Measurements from ENCODE around the gene CLEC18C.
"Not testable (repeated sequence)": the region's sequence is repeated elsewhere in the genome, so short reads cannot be mapped to it uniquely, and the experiment has no call there.

CLEC18C gene

GRCh38 chr16:70163596-70163995 lies 10.0 kb upstream of the CLEC18C start:
- no peak for TF ChIP-seq CTCF (conservative IDR thresholded peaks at IDR 0.05; ENCODE audit: control insufficient read depth, insufficient read depth, low read depth, low read length)
- H3K4me3 ChIP-seq (ENCODE audit: control insufficient read depth, low read depth, low read length) = no peak overlapping the region
- no peak for DNase-seq (ENCODE audit: low read depth)

GRCh38 chr16:70166688-70167087 lies 6.9 kb upstream of the CLEC18C start:
- not testable (repeated sequence) for DNase-seq (ENCODE audit: low read depth); H3K4me3 ChIP-seq (ENCODE audit: control insufficient read depth, low read depth, low read length)

GRCh38 chr16:70173916-70174315 lies 329 bp downstream of the CLEC18C start:
- not testable (repeated sequence) for DNase-seq (ENCODE audit: low read depth); H3K4me3 ChIP-seq (ENCODE audit: control insufficient read depth, low read depth, low read length)

GRCh38 chr16:70174387-70174932 lies 873 bp downstream of the CLEC18C start:
- H3K4me3 ChIP-seq (ENCODE audit: control insufficient read depth, low read depth, low read length); DNase-seq (ENCODE audit: low read depth): not testable (repeated sequence)

GRCh38 chr16:70187858-70188607 lies 14.4 kb downstream of the CLEC18C start:
- H3K4me3 ChIP-seq (ENCODE audit: control insufficient read depth, low read depth, low read length); DNase-seq (ENCODE audit: low read depth): not testable (repeated sequence)

- not testable (repeated sequence) for DNase-seq (ENCODE audit: low read depth); H3K4me3 ChIP-seq (ENCODE audit: control insufficient read depth, low read depth, low read length)
Measured at GRCh38 chr16:70188608-70188915, 15.0 kb downstream of the CLEC18C start.

- not testable (repeated sequence) for DNase-seq (ENCODE audit: low read depth); H3K4me3 ChIP-seq (ENCODE audit: control insufficient read depth, low read depth, low read length)
Measured at GRCh38 chr16:70190574-70190973, 17.0 kb downstream of the CLEC18C start.

GRCh38 chr16:70196683-70197300 lies 23.2 kb downstream of the CLEC18C start:
- DNase-seq (ENCODE audit: low read depth); H3K4me3 ChIP-seq (ENCODE audit: control insufficient read depth, low read depth, low read length): not testable (repeated sequence)

- DNase-seq (ENCODE audit: low read depth); H3K4me3 ChIP-seq (ENCODE audit: control insufficient read depth, low read depth, low read length): not testable (repeated sequence)
Measured at GRCh38 chr16:70197611-70198010, 24.0 kb downstream of the CLEC18C start.

- DNase-seq (ENCODE audit: low read depth); H3K4me3 ChIP-seq (ENCODE audit: control insufficient read depth, low read depth, low read length): not testable (repeated sequence)
Measured at GRCh38 chr16:70198230-70198629, 24.6 kb downstream of the CLEC18C start.

GRCh38 chr16:70198666-70199065 lies 25.1 kb downstream of the CLEC18C start:
- H3K4me3 ChIP-seq (ENCODE audit: control insufficient read depth, low read depth, low read length); DNase-seq (ENCODE audit: low read depth): not testable (repeated sequence)

GRCh38 chr16:70199170-70199569 lies 25.6 kb downstream of the CLEC18C start:
- not testable (repeated sequence) for H3K4me3 ChIP-seq (ENCODE audit: control insufficient read depth, low read depth, low read length); DNase-seq (ENCODE audit: low read depth)

GRCh38 chr16:70200063-70200462 lies 26.5 kb downstream of the CLEC18C start:
- H3K4me3 ChIP-seq (ENCODE audit: control insufficient read depth, low read depth, low read length) = not testable (repeated sequence)

GRCh38 chr16:70203508-70203907 lies 29.9 kb downstream of the CLEC18C start:
- not testable (repeated sequence) for H3K4me3 ChIP-seq (ENCODE audit: control insufficient read depth, low read depth, low read length); DNase-seq (ENCODE audit: low read depth)

More at GRCh38 chr16:70200063-70200462, 26.5 kb downstream of the CLEC18C start:
- not testable (repeated sequence) for DNase-seq (ENCODE audit: low read depth)

- DNase-seq (ENCODE audit: low read depth); H3K4me3 ChIP-seq (ENCODE audit: control insufficient read depth, low read depth, low read length): not testable (repeated sequence)
Measured at GRCh38 chr16:70204010-70204409, 30.4 kb downstream of the CLEC18C start.

GRCh38 chr16:70204668-70205405 lies 31.2 kb downstream of the CLEC18C start:
- not testable (repeated sequence) for DNase-seq (ENCODE audit: low read depth); H3K4me3 ChIP-seq (ENCODE audit: control insufficient read depth, low read depth, low read length)

GRCh38 chr16:70206382-70206781 lies 32.8 kb downstream of the CLEC18C start:
- H3K4me3 ChIP-seq (ENCODE audit: control insufficient read depth, low read depth, low read length); DNase-seq (ENCODE audit: low read depth): not testable (repeated sequence)
